Measurements from ENCODE around the gene PHETA1. TPM values are rescaled to one million over a fixed set of nuclear protein-coding genes. Genes with fewer than 3 reads are reported as not detected.
A peak's percentile ranks its signal among the peaks of the same experiment; 100 is the strongest.

PHETA1 gene
- total and polyA plus RNA-seq, 2 donors (not counting 1 experiment from before 2014, with no cell fraction given), result 7.4 to 9.4 TPM

- ChIA-PET POLR2A (interaction anchor here (1.1 to 6.9 kb wide), 4 partner anchors 19 to 37 kb away, joined by 4 to 36 read pairs (median 14); no protein-coding TSS in a partner anchor), CTCF (interaction anchor here (1.4 to 22.7 kb wide), 3 partner anchors 9 to 36 kb away, joined by 4 to 1472 read pairs (median 35); no protein-coding TSS in a partner anchor)
- Mint-ChIP-seq H3K9me3 (ENCODE audit: insufficient read depth) (no peaks in the 10 kb centered on the region), H3K27me3 (no peaks in the 10 kb centered on the region), H3K4me1 (peaks cover 79% of the 10 kb centered on the region), H3K27ac (peak overlapping the region; percentile 91), H3K4me3 (peak overlapping the region; percentile 89)
- peaks cover 67% of the 10 kb centered on the region for H3K79me2 ChIP-seq (ENCODE audit: control insufficient read depth, insufficient read depth, low read length)
- no peak for ATAC-seq (ENCODE audit: low read depth)
- H3K4me1 ChIP-seq (ENCODE audit: control insufficient read depth in 2 of 2, insufficient read depth in 2 of 2, low read length in 2 of 2), result peaks cover 80 to 89% of the 10 kb centered on the region in 2 donors
- peak overlapping the region; percentile 86 to 97 for H3K27ac ChIP-seq (ENCODE audit: low read length in 2 of 2)
- no peak overlapping the region for H2AFZ ChIP-seq (ENCODE audit: insufficient read depth, low read depth, low read length, poor library complexity, severe bottlenecking)
- TF ChIP-seq EZH2 (IDR thresholded peaks at IDR 0.05; ENCODE audit: borderline replicate concordance, insufficient read depth, low read depth, low read length, poor library complexity, severe bottlenecking), result no peak
- no peak for TF ChIP-seq CTCF (IDR thresholded peaks at IDR 0.05)
- 29% methylated on average over 7 of the region's 9 CpGs for WGBS (ENCODE audit: insufficient coverage)
- H3K36me3 ChIP-seq (replicated peaks in 1 of 2; ENCODE audit: control extremely low read depth in 1 of 2, control insufficient read depth in 1 of 2, extremely low read depth in 1 of 2, insufficient read depth in 2 of 2, low read length in 1 of 2), result no peaks in the 10 kb centered on the region
- peak overlapping the region; percentile 97 for H3K9ac ChIP-seq (ENCODE audit: low read length)
- peak; percentile 51 for DNase-seq
- peak overlapping the region; percentile 95 for H3K4me2 ChIP-seq (replicated peaks; ENCODE audit: low read depth, low read length, poor library complexity, severe bottlenecking)
- peak overlapping the region; percentile 32 to 96 (median 91) for H3K4me3 ChIP-seq (ENCODE audit: control extremely low read depth in 1 of 5, extremely low read depth in 1 of 5, insufficient read depth in 1 of 5, low read depth in 2 of 5, low read length in 4 of 5)
- H3K27me3 ChIP-seq (replicated peaks in 1 of 4; ENCODE audit: control extremely low read depth in 1 of 4, control insufficient read depth in 3 of 4, insufficient read depth in 4 of 4, low read length in 3 of 4), result no peaks in the 10 kb centered on the region
- H4K20me1 ChIP-seq (ENCODE audit: control insufficient read depth, insufficient read depth, low read length, poor library complexity, severe bottlenecking), result peaks cover 60% of the 10 kb centered on the region
- no peaks in the 10 kb centered on the region for H3K9me3 ChIP-seq (ENCODE audit: control extremely low read depth in 1 of 3, control insufficient read depth in 2 of 3, insufficient read depth in 1 of 3, low read length in 2 of 3)
- intact Hi-C loops (cut with micrococcal nuclease), result loop anchor here (1.0 to 5.0 kb wide), 3 partner anchors 23 to 355 kb away; partner anchors contain the start of gene PHETA1
Measured at GRCh38 chr12:111407377-111408115, 38.7 kb upstream of the PHETA1 start.
